Measurements from ENCODE around the gene LILRB5.
"Not testable (repeated sequence)": the region's sequence is repeated elsewhere in the genome, so short reads cannot be mapped to it uniquely, and the experiment has no call there.

Gene LILRB5

GRCh38 chr19:54257116-54257480 lies at the start of gene LILRB5:
Gene LILRB5, minus strand, starts transcription at chr19:54257273. Its CDS starts 80 bp downstream, at chr19:54257193.
- DNase-seq (ENCODE audit: low read depth in 2 of 2) = no peak

- no peak for DNase-seq (ENCODE audit: low read depth in 2 of 2)
Observed at GRCh38 chr19:54305141-54305540, 48.1 kb upstream of the LILRB5 start.

- no peak for DNase-seq (ENCODE audit: low read depth in 2 of 2)
Observed at GRCh38 chr19:54302257-54302656, 45.2 kb upstream of the LILRB5 start.

- DNase-seq (ENCODE audit: low read depth in 2 of 2) = no peak
Observed at GRCh38 chr19:54299515-54299914, 42.4 kb upstream of the LILRB5 start.

- DNase-seq (ENCODE audit: low read depth in 2 of 2) = no peak
Observed at GRCh38 chr19:54299126-54299498, 42.0 kb upstream of the LILRB5 start.

GRCh38 chr19:54298357-54299125 lies 41.5 kb upstream of the LILRB5 start:
- DNase-seq (ENCODE audit: low read depth in 2 of 2) = no peak

- no peak for DNase-seq (ENCODE audit: low read depth in 2 of 2)
Observed at GRCh38 chr19:54297759-54298305, 40.8 kb upstream of the LILRB5 start.

- no peak for DNase-seq (ENCODE audit: low read depth in 2 of 2)
Observed at GRCh38 chr19:54294539-54294938, 37.5 kb upstream of the LILRB5 start.

GRCh38 chr19:54289160-54289559 lies 32.1 kb upstream of the LILRB5 start:
- not testable (repeated sequence) for DNase-seq (ENCODE audit: low read depth in 2 of 2)

GRCh38 chr19:54287456-54287855 lies 30.4 kb upstream of the LILRB5 start:
- no peak for DNase-seq (ENCODE audit: low read depth in 2 of 2)

GRCh38 chr19:54286283-54286682 lies 29.2 kb upstream of the LILRB5 start:
- DNase-seq (ENCODE audit: low read depth in 2 of 2) = not testable (repeated sequence)

GRCh38 chr19:54285427-54286056 lies 28.5 kb upstream of the LILRB5 start:
- DNase-seq (ENCODE audit: low read depth in 2 of 2) = not testable (repeated sequence)

GRCh38 chr19:54282686-54283470 lies 25.8 kb upstream of the LILRB5 start:
- DNase-seq (ENCODE audit: low read depth in 2 of 2) = no peak

- DNase-seq (ENCODE audit: low read depth in 2 of 2) = not testable (repeated sequence)
Observed at GRCh38 chr19:54281729-54282075, 24.6 kb upstream of the LILRB5 start.

GRCh38 chr19:54281007-54281728 lies 24.1 kb upstream of the LILRB5 start, which contains the start of gene LILRB2:
Gene LILRB2, minus strand, starts transcription at chr19:54281110. Its CDS starts 614 bp downstream, at chr19:54280496.
- DNase-seq (ENCODE audit: low read depth in 2 of 2) = no peak

GRCh38 chr19:54280441-54280840 lies 23.4 kb upstream of the LILRB5 start:
- DNase-seq (ENCODE audit: low read depth in 2 of 2) = not testable (repeated sequence)

- not testable (repeated sequence) for DNase-seq (ENCODE audit: low read depth in 2 of 2)
Observed at GRCh38 chr19:54280025-54280424, 23.0 kb upstream of the LILRB5 start.

- no peak for DNase-seq (ENCODE audit: low read depth in 2 of 2)
Observed at GRCh38 chr19:54279406-54279962, 22.4 kb upstream of the LILRB5 start.

GRCh38 chr19:54278571-54279195 lies 21.6 kb upstream of the LILRB5 start:
- not testable (repeated sequence) for DNase-seq (ENCODE audit: low read depth in 2 of 2)

GRCh38 chr19:54278056-54278455 lies 21.0 kb upstream of the LILRB5 start:
- DNase-seq (ENCODE audit: low read depth in 2 of 2) = not testable (repeated sequence)
